GM12874 (cell line): ENCODE data around the gene ACSM6.

Experiments used
- CTCF ChIP-seq: IDR thresholded peaks from 2 replicates; pipeline ENCODE4 v1.5.1; 2011; ENCODE audit warnings: low read depth, mild to moderate bottlenecking, control low read depth, low read length, moderate library complexity; ENCODE audit not compliant: insufficient read depth

The ACSM6 gene

GRCh38 chr10:95196046-95196445, 2.0 kb downstream of the ACSM6 start:
- TF ChIP-seq CTCF, result no peak

GRCh38 chr10:95201736-95202135, 7.7 kb downstream of the ACSM6 start:
- 0 out of 2 replicates have a peak, but pooled peaks have one; percentile 16 for TF ChIP-seq CTCF

GRCh38 chr10:95208702-95209391, 14.8 kb downstream of the ACSM6 start:
- TF ChIP-seq CTCF, result 0 out of 2 replicates have a peak, but pooled peaks have one; percentile 10

DNA sequence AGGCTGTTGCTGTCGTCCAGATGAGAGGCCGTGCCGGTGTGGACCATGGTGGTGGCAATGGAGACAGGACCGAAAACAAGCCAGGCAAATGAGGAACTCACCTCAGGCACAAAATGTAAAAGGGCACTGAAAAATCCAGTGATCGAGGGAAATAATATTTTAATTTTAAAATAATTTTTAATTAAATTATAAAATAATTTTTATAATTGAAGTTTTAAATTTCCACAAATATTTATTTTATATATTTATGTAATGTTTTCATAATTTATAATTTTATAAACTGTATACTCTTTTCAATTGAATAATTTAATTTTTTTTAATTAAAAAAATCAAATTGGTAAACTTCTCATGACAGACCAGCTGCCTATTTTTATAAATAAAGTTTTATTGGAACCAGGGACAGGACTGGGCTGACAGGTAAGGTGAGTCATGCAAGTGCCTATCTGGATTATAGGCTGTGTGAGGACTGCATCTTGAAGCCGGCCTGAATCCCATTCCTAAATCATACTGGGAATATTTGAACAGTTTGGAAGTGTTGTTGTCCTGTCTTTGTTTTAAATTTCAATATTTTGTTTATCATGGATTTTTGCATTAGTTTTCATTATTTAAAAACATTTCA, 15.6 kb downstream of the ACSM6 start:
- no peak for TF ChIP-seq CTCF

GRCh38 chr10:95211606-95212279, 17.7 kb downstream of the ACSM6 start:
- TF ChIP-seq CTCF, result no peak

- TF ChIP-seq CTCF, result no peak
These were observed 20.3 kb downstream of the ACSM6 start for GRCh38 chr10:95214369-95214768.

DNA sequence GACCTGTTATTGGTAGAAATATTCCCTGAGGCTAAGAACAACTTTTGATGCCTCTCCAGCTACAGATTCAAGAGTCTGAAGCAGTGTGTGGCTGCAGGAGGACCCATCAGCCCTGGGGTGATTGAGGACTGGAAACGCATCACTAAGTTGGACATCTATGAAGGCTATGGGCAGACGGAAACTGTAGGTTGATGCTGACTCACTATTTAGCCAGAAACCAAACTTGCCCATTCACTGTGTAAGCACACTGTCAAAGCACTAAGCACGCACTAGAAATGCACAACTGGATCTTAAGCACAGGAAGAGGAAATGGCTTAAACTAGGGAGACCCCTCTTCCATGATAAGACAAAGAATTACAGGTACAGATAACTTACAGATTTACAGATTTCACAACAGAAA, 20.8 kb downstream of the ACSM6 start:
- TF ChIP-seq CTCF, result no peak
